Epithelial cell of proximal tubule (primary cell): ENCODE data around the gene TRIM10. TPM values are rescaled to one million over a fixed set of nuclear protein-coding genes. Genes with fewer than 3 reads are reported as not detected.
A peak's percentile ranks its signal among the peaks of the same experiment; 100 is the strongest.

Experiments
- DNase-seq: peaks from one replicate; pipeline ENCODE4 v3.0.0-alpha.2; 2011; ENCODE audit warnings: low read depth
- H3K4me3 ChIP-seq: 2 replicates; pipeline ENCODE4 v1.5.1; 2011; ENCODE audit warnings: low read depth, mild to moderate bottlenecking, low read length
- CTCF ChIP-seq: conservative IDR thresholded peaks from 2 replicates; pipeline ENCODE4 v1.5.1; 2012; ENCODE audit warnings: low read depth, mild to moderate bottlenecking, low read length
- total RNA-seq: library from RNA; depleted of rRNA; stranded (reverse); fragments of >200 nt; gene quantifications from 2 replicates; pipeline ENCODE4 v1.2.3, GENCODE V29; 2015

TRIM10 gene
- total RNA-seq, 1 donor from 2014 or later, result not detected

- no peak overlapping the region for H3K4me3 ChIP-seq
- DNase-seq, result no peak
- no peak for TF ChIP-seq CTCF
Measured at GRCh38 chr6:30156774-30157173, 4.2 kb downstream of the TRIM10 start.

GRCh38 chr6:30156262-30156599 is 4.8 kb downstream of the TRIM10 start:
- H3K4me3 ChIP-seq, result no peak overlapping the region
- TF ChIP-seq CTCF, result no peak
- DNase-seq, result no peak

GRCh38 chr6:30155520-30156261 is 5.3 kb downstream of the TRIM10 start:
- no peak for DNase-seq
- no peak overlapping the region for H3K4me3 ChIP-seq
- no peak for TF ChIP-seq CTCF

- no peak overlapping the region for H3K4me3 ChIP-seq
- no peak for TF ChIP-seq CTCF
- peak; percentile 66 for DNase-seq
Measured at GRCh38 chr6:30154709-30155519, 6.1 kb downstream of the TRIM10 start.

- TF ChIP-seq CTCF, result no peak
- no peak for DNase-seq
- H3K4me3 ChIP-seq, result no peak overlapping the region
Measured at GRCh38 chr6:30154061-30154460, 7.0 kb downstream of the TRIM10 start.

GRCh38 chr6:30152910-30153610 is 8.0 kb downstream of the TRIM10 start:
- TF ChIP-seq CTCF, result no peak
- no peak for DNase-seq

More at GRCh38 chr6:30152910-30153610, 8.0 kb downstream of the TRIM10 start:
- H3K4me3 ChIP-seq, result no peak overlapping the region
